ENCODE results near the gene MAP7. TPM values are rescaled to one million over a fixed set of nuclear protein-coding genes. Genes with fewer than 3 reads are reported as not detected.

MAP7 gene
- total RNA-seq, 1 donor from 2014 or later, result 0.35 TPM

- H3K27ac Mint-ChIP-seq, result no peak overlapping the region
- no peaks in the 10 kb centered on the region for H3K4me1 Mint-ChIP-seq
- no peaks in the 10 kb centered on the region for H3K36me3 Mint-ChIP-seq (ENCODE audit: low read depth)
- no peak for TF ChIP-seq CTCF (IDR thresholded peaks at IDR 0.05)
- H3K27me3 Mint-ChIP-seq, result peaks cover 18% of the 10 kb centered on the region
- ATAC-seq (ENCODE audit: low read depth) (no peak), DNase-seq (no peak)
- intact Hi-C loops (cut with micrococcal nuclease), result no loop called here
- CTCF ChIA-PET, result no interaction called here
- H3K4me3 Mint-ChIP-seq, result no peak overlapping the region
- POLR2A ChIA-PET, result no interaction called here
- H3K9me3 Mint-ChIP-seq, result no peaks in the 10 kb centered on the region
Observed at GRCh38 chr6:136429264-136430065, 120.8 kb downstream of the MAP7 start.

GRCh38 chr6:136427378-136427717, 122.9 kb downstream of the MAP7 start:
- no peak overlapping the region for H3K27ac Mint-ChIP-seq
- TF ChIP-seq CTCF (IDR thresholded peaks at IDR 0.05), result no peak
- no peaks in the 10 kb centered on the region for H3K4me1 Mint-ChIP-seq
- CTCF ChIA-PET, result no interaction called here
- POLR2A ChIA-PET, result no interaction called here
- ATAC-seq (ENCODE audit: low read depth) (no peak), DNase-seq (no peak)
- H3K27me3 Mint-ChIP-seq, result peaks cover 20% of the 10 kb centered on the region
- no peak overlapping the region for H3K4me3 Mint-ChIP-seq
- H3K9me3 Mint-ChIP-seq, result no peaks in the 10 kb centered on the region
- intact Hi-C loops (cut with micrococcal nuclease), result no loop called here
- H3K36me3 Mint-ChIP-seq (ENCODE audit: low read depth), result no peaks in the 10 kb centered on the region

- H3K4me3 Mint-ChIP-seq, result no peak overlapping the region
- DNase-seq (no peak), ATAC-seq (ENCODE audit: low read depth) (no peak)
- no peaks in the 10 kb centered on the region for H3K9me3 Mint-ChIP-seq
- no peak overlapping the region for H3K27ac Mint-ChIP-seq
- H3K36me3 Mint-ChIP-seq (ENCODE audit: low read depth), result no peaks in the 10 kb centered on the region
- ChIA-PET CTCF (no interaction called here), POLR2A (no interaction called here)
- no peak for TF ChIP-seq CTCF (IDR thresholded peaks at IDR 0.05)
- H3K4me1 Mint-ChIP-seq, result no peaks in the 10 kb centered on the region
- H3K27me3 Mint-ChIP-seq, result peaks cover 20% of the 10 kb centered on the region
- intact Hi-C loops (cut with micrococcal nuclease), result no loop called here
Observed at GRCh38 chr6:136426627-136427377, 123.4 kb downstream of the MAP7 start.

GRCh38 chr6:136425793-136426192, 124.4 kb downstream of the MAP7 start:
- CTCF ChIA-PET, result no interaction called here

More at GRCh38 chr6:136425793-136426192, 124.4 kb downstream of the MAP7 start:
- no peaks in the 10 kb centered on the region for H3K36me3 Mint-ChIP-seq (ENCODE audit: low read depth)
- no peaks in the 10 kb centered on the region for H3K4me1 Mint-ChIP-seq
- no peak for DNase-seq
- peaks cover 16% of the 10 kb centered on the region for H3K27me3 Mint-ChIP-seq
- no peak for ATAC-seq (ENCODE audit: low read depth)
- no peak overlapping the region for H3K27ac Mint-ChIP-seq
- no peaks in the 10 kb centered on the region for H3K9me3 Mint-ChIP-seq
- H3K4me3 Mint-ChIP-seq, result no peak overlapping the region
- POLR2A ChIA-PET, result no interaction called here
- TF ChIP-seq CTCF (IDR thresholded peaks at IDR 0.05), result no peak
- intact Hi-C loops (cut with micrococcal nuclease), result no loop called here

Data from activated B cell treated with CpG ODN at 0.5 μM for 24 hours (primary cell).